Upper lobe of right lung (tissue), 1 donor: ENCODE measurements around the gene SND1. TPM values are rescaled to one million over a fixed set of nuclear protein-coding genes. Genes with fewer than 3 reads are reported as not detected.

ENCODE experiments used
- ATAC-seq: fragments of 200-7000 bp; cut with Tn5 transposase; one replicate; pipeline ENCODE4 v1.9.1; 2020; ENCODE audit warnings: mild to moderate bottlenecking, moderate library complexity
- DNase-seq: peaks from one replicate; pipeline ENCODE4 v3.0.0-alpha.2; 2020
- H3K27ac ChIP-seq: fragments of 200-600 bp; one replicate; pipeline ENCODE4 v1.8.0; 2022
- H3K27me3 ChIP-seq: fragments of 200-600 bp; one replicate; pipeline ENCODE4 v1.8.0; 2022; ENCODE audit warnings: mild to moderate bottlenecking
- H3K36me3 ChIP-seq: fragments of 200-600 bp; one replicate; pipeline ENCODE4 v1.8.0; 2022
- H3K4me1 ChIP-seq: fragments of 200-600 bp; one replicate; pipeline ENCODE4 v1.8.0; 2022
- H3K4me3 ChIP-seq: fragments of 200-600 bp; one replicate; pipeline ENCODE4 v1.8.0; 2022; ENCODE audit warnings: mild to moderate bottlenecking
- H3K9me3 ChIP-seq: fragments of 200-600 bp; one replicate; pipeline ENCODE4 v1.8.0; 2022
- CTCF ChIP-seq: fragments of 200-600 bp; IDR thresholded peaks from one replicate; pipeline ENCODE4 v1.8.0; 2022; ENCODE audit warnings: antibody characterized with exemption
- intact Hi-C: fragments of 100-400 bp; cut with DNase I; formaldehyde crosslinking; loops from one replicate; pipeline ENCODE4 v1.11.0; 2022
- total RNA-seq: library from RNA; stranded (reverse); fragmentation: NEBNext Ultra II Directional; extraction: Animal tissue kit (Norgen Biotek cat#: 25700); gene quantifications from one replicate; pipeline ENCODE4 v1.2.1, GENCODE V29; 2021
- donor health status: DM: no; HTN: yes; CAD: no; lungs with severe emphysema.

The SND1 gene
- total RNA-seq, 1 donor from 2014 or later = 150 TPM

GRCh38 chr7:128097211-128097731 is 445.3 kb downstream of the SND1 start:
- no peaks in the 10 kb centered on the region for H3K4me1 ChIP-seq
- intact Hi-C loops = no loop called here
- H3K27ac ChIP-seq = no peak overlapping the region
- no peak for DNase-seq
- TF ChIP-seq CTCF = no peak
- H3K27me3 ChIP-seq = no peaks in the 10 kb centered on the region
- no peak overlapping the region for H3K4me3 ChIP-seq
- peaks cover 13% of the 10 kb centered on the region for H3K36me3 ChIP-seq
- no peak for ATAC-seq
- no peaks in the 10 kb centered on the region for H3K9me3 ChIP-seq

GRCh38 chr7:128098629-128099028 is 446.6 kb downstream of the SND1 start:
- DNase-seq = no peak
- H3K4me3 ChIP-seq = no peak overlapping the region
- no peak for ATAC-seq
- peaks cover 6% of the 10 kb centered on the region for H3K36me3 ChIP-seq
- H3K9me3 ChIP-seq = no peaks in the 10 kb centered on the region
- TF ChIP-seq CTCF = no peak
- intact Hi-C loops = no loop called here
- H3K27me3 ChIP-seq = no peaks in the 10 kb centered on the region
- H3K4me1 ChIP-seq = no peaks in the 10 kb centered on the region
- no peak overlapping the region for H3K27ac ChIP-seq

GRCh38 chr7:128099204-128099671 is 447.2 kb downstream of the SND1 start:
- Histone ChIP-seq H3K9me3 (no peaks in the 10 kb centered on the region), H3K4me1 (peaks cover 4% of the 10 kb centered on the region), H3K4me3 (no peak overlapping the region), H3K27ac (no peak overlapping the region), H3K36me3 (peaks cover 6% of the 10 kb centered on the region), H3K27me3 (peaks cover 5% of the 10 kb centered on the region)
- no peak for DNase-seq
- no peak for TF ChIP-seq CTCF
- intact Hi-C loops = no loop called here
- ATAC-seq = no peak

- intact Hi-C loops = no loop called here
- no peak overlapping the region for H3K4me3 ChIP-seq
- no peak for TF ChIP-seq CTCF
- DNase-seq = no peak
- peaks cover 2% of the 10 kb centered on the region for H3K36me3 ChIP-seq
- no peak for ATAC-seq
- H3K9me3 ChIP-seq = no peaks in the 10 kb centered on the region
- H3K27ac ChIP-seq = no peak overlapping the region
- peaks cover 6% of the 10 kb centered on the region for H3K27me3 ChIP-seq
- H3K4me1 ChIP-seq = peaks cover 5% of the 10 kb centered on the region
Measured at GRCh38 chr7:128100225-128100948, 448.4 kb downstream of the SND1 start.

- Histone ChIP-seq H3K27ac (no peak overlapping the region), H3K9me3 (no peaks in the 10 kb centered on the region), H3K27me3 (peaks cover 10% of the 10 kb centered on the region), H3K4me1 (peaks cover 5% of the 10 kb centered on the region), H3K36me3 (no peaks in the 10 kb centered on the region), H3K4me3 (no peak overlapping the region)
- no peak for DNase-seq
- intact Hi-C loops = no loop called here
- no peak for TF ChIP-seq CTCF
- peak; percentile 12 for ATAC-seq
Measured at GRCh38 chr7:128100949-128101713, 449.1 kb downstream of the SND1 start.
